GM12878 (cell line): ENCODE measurements around the gene ZSCAN10. TPM values are rescaled to one million over a fixed set of nuclear protein-coding genes. Genes with fewer than 3 reads are reported as not detected.

ENCODE experiments used
- BHLHE40 ChIP-seq, 2 experiments: fragments of 450-650 bp in 1 of 2; IDR thresholded peaks; 2 replicates each; pipeline ENCODE4 v1.6.1; 2011 to 2017; ENCODE audit warnings: low read depth in 2 of 2, borderline replicate concordance in 1 of 2, improper control_type of control experiment in 1 of 2, low read length in 1 of 2, mild to moderate bottlenecking in 1 of 2
- BMI1 ChIP-seq: fragments of 450-650 bp; IDR thresholded peaks from 2 replicates; pipeline ENCODE4 v1.6.1; 2016; ENCODE audit warnings: mild to moderate bottlenecking, moderate library complexity, borderline replicate concordance
- CBFB ChIP-seq: IDR thresholded peaks from 2 replicates; pipeline ENCODE4 v1.6.1; 2016; ENCODE audit warnings: antibody characterized with exemption, low read depth
- CEBPB ChIP-seq, 2 experiments: fragments of 150-350 bp in 1 of 2; IDR thresholded peaks; 2 replicates each; pipeline ENCODE4 v1.6.1; 2012 to 2014; ENCODE audit warnings: low read depth in 2 of 2, low read length in 2 of 2, borderline replicate concordance in 1 of 2, inconsistent platforms in 1 of 2
- E2F4 ChIP-seq: IDR thresholded peaks from 2 replicates; pipeline ENCODE4 v1.6.1; 2012; ENCODE audit warnings: low read depth, low read length, improper control_type of control experiment
- ETV6 ChIP-seq, 2 experiments: fragments of 450-650 bp in 1 of 2; IDR thresholded peaks in 1 of 2; conservative IDR thresholded peaks in 1 of 2; 2 replicates each; pipeline ENCODE4 v1.6.1; 2014; ENCODE audit warnings: antibody characterized with exemption in 1 of 2, borderline replicate concordance in 1 of 2, low read depth in 1 of 2, mild to moderate bottlenecking in 1 of 2, moderate library complexity in 1 of 2
- GATAD2B ChIP-seq: fragments of 450-650 bp; conservative IDR thresholded peaks from 2 replicates; pipeline ENCODE4 v1.6.1; 2017; ENCODE audit warnings: low read depth, mild to moderate bottlenecking, moderate library complexity
- HSF1 ChIP-seq: fragments of 150-350 bp; IDR thresholded peaks from 2 replicates; pipeline ENCODE4 v1.6.1; 2014; ENCODE audit warnings: mild to moderate bottlenecking, low read depth, low read length
- JUNB ChIP-seq: IDR thresholded peaks from 2 replicates; pipeline ENCODE4 v1.6.1; 2016; ENCODE audit warnings: antibody characterized with exemption, mild to moderate bottlenecking
- JUND ChIP-seq: IDR thresholded peaks from 2 replicates; pipeline ENCODE4 v1.6.1; 2012; ENCODE audit warnings: low read depth, mild to moderate bottlenecking, low read length, improper control_type of control experiment, moderate library complexity
- KDM1A ChIP-seq: fragments of 200-600 bp; sonication (generic); IDR thresholded peaks from 2 replicates; pipeline ENCODE4 v1.6.1; 2016; ENCODE audit warnings: borderline replicate concordance
- LARP7 ChIP-seq: fragments of 450-650 bp; IDR thresholded peaks from 2 replicates; pipeline ENCODE4 v1.6.1; 2017; ENCODE audit warnings: mild to moderate bottlenecking
- MAX ChIP-seq: IDR thresholded peaks from 2 replicates; pipeline ENCODE4 v1.6.1; 2012; ENCODE audit warnings: low read depth, low read length, improper control_type of control experiment
- MTA2 ChIP-seq: fragments of 450-650 bp; IDR thresholded peaks from 2 replicates; pipeline ENCODE4 v1.6.1; 2016; ENCODE audit warnings: low read depth, mild to moderate bottlenecking, moderate library complexity
- NFIC ChIP-seq: IDR thresholded peaks from 2 replicates; pipeline ENCODE4 v1.6.1; 2012; ENCODE audit warnings: low read depth, mild to moderate bottlenecking, inconsistent platforms, low read length, moderate library complexity
- NFYA ChIP-seq: IDR thresholded peaks from 2 replicates; pipeline ENCODE4 v1.6.1; 2011; ENCODE audit warnings: low read depth, mild to moderate bottlenecking, low read length, improper control_type of control experiment, borderline replicate concordance
- PAX5 ChIP-seq: IDR thresholded peaks from 2 replicates; pipeline ENCODE4 v1.6.1; 2011; ENCODE audit warnings: low read depth, low read length, borderline replicate concordance
- PAX8 ChIP-seq: fragments of 450-650 bp; IDR thresholded peaks from 2 replicates; pipeline ENCODE4 v1.6.1; 2017; ENCODE audit warnings: mild to moderate bottlenecking, moderate library complexity
- RELB ChIP-seq: fragments of 450-650 bp; IDR thresholded peaks from 2 replicates; pipeline ENCODE4 v1.6.1; 2017; ENCODE audit warnings: low read depth, mild to moderate bottlenecking, moderate library complexity
- RFX5 ChIP-seq: IDR thresholded peaks from 2 replicates; pipeline ENCODE4 v1.6.1; 2011; ENCODE audit warnings: low read depth, low read length, improper control_type of control experiment
- SKIL ChIP-seq: fragments of 450-650 bp; IDR thresholded peaks from 2 replicates; pipeline ENCODE4 v1.6.1; 2017; ENCODE audit warnings: mild to moderate bottlenecking, low read depth, inconsistent platforms; ENCODE audit not compliant: poor library complexity, severe bottlenecking
- SREBF1 ChIP-seq: IDR thresholded peaks from 2 replicates; pipeline ENCODE4 v1.6.1; 2012; ENCODE audit warnings: mild to moderate bottlenecking, low read length
- TARDBP ChIP-seq: IDR thresholded peaks from 2 replicates; pipeline ENCODE4 v1.6.1; 2016; ENCODE audit warnings: borderline replicate concordance
- polyA plus RNA-seq, 11 experiments: library from polyadenylated mRNA; depleted of rRNA in 4 of 11; unstranded in 6 of 11; stranded (reverse) in 5 of 11; fragments of >200 nt; fragmentation: Nextera tagmentation in 4 of 11; fragmentation: Illumina TruSeq in 1 of 11; extraction: Ambion mirVana in 4 of 11; extraction: Trizol in 1 of 11; gene quantifications; 1 replicate in 1 of 11; 2 replicates in 10 of 11; pipeline versions ENCODE4 v1.2.1 to v1.2.3, GENCODE V29; 2011 to 2016; ENCODE audit warnings: inconsistent platforms in 2 of 11, missing spikeins in 2 of 11, low read depth in 1 of 11
- total RNA-seq, 4 experiments: library from RNA; depleted of rRNA in 3 of 4; stranded (reverse); fragments of >200 nt in 3 of 4; fragmentation: Illumina TruSeq in 1 of 4; extraction: Trizol in 1 of 4; gene quantifications; 2 replicates each; pipeline versions ENCODE4 v1.2.1 to v1.2.3, GENCODE V29; 2013 to 2021

ZSCAN10 gene
- total and polyA plus RNA-seq, 10 of the 15 experiments (the other 5 are each of a cell fraction or from before 2014, with no cell fraction given) = 0.06 to 0.33 TPM; not detected in 8

GRCh38 chr16:3123986-3124886 lies 25.1 kb upstream of the ZSCAN10 start (continued):
- TF ChIP-seq JUND = no peak
- no peak for TF ChIP-seq MAX
- TF ChIP-seq RELB = peak; percentile 81
- peak; percentile 96 for TF ChIP-seq BMI1
- 0 out of 2 replicates have a peak, but pooled peaks have one; percentile 63 for TF ChIP-seq TARDBP
- peak; percentile 61 for TF ChIP-seq LARP7
- TF ChIP-seq MTA2 = no peak
- no peak; the same call in 1 of the 2 replicates for TF ChIP-seq PAX5
- no peak for TF ChIP-seq SREBF1
- TF ChIP-seq KDM1A = no peak
- no peak for TF ChIP-seq SKIL
- TF ChIP-seq NFIC = no peak
- TF ChIP-seq ETV6 (conservative IDR thresholded peaks at IDR 0.05 in 1 of 2, IDR thresholded peaks at IDR 0.05 in 1 of 2; ENCODE audit: borderline replicate concordance in 1 of 2, low read depth in 1 of 2) = no peak
- 0 out of 2 replicates have a peak, but pooled peaks have one; percentile 5 for TF ChIP-seq CBFB
- peak in 1 of 2 experiments; percentile 47; a peak in 2 of 4 replicates for TF ChIP-seq BHLHE40 (IDR thresholded peaks at IDR 0.05; ENCODE audit: borderline replicate concordance in 1 of 2, low read depth in 2 of 2, low read length in 1 of 2)
- no peak for TF ChIP-seq PAX8
- no peak for TF ChIP-seq JUNB
- peak; percentile 35 for TF ChIP-seq GATAD2B
- no peak for TF ChIP-seq HSF1
- TF ChIP-seq NFYA = no peak
- TF ChIP-seq CEBPB (IDR thresholded peaks at IDR 0.05; ENCODE audit: borderline replicate concordance in 1 of 2, low read depth in 2 of 2, low read length in 2 of 2) = no peak
- 0 out of 2 replicates have a peak, but pooled peaks have one; percentile 42 for TF ChIP-seq RFX5
- TF ChIP-seq E2F4 = 0 out of 2 replicates have a peak, but pooled peaks have one; percentile 7
